ENCODE results near the gene SEMA5A.

Gene SEMA5A

DNA sequence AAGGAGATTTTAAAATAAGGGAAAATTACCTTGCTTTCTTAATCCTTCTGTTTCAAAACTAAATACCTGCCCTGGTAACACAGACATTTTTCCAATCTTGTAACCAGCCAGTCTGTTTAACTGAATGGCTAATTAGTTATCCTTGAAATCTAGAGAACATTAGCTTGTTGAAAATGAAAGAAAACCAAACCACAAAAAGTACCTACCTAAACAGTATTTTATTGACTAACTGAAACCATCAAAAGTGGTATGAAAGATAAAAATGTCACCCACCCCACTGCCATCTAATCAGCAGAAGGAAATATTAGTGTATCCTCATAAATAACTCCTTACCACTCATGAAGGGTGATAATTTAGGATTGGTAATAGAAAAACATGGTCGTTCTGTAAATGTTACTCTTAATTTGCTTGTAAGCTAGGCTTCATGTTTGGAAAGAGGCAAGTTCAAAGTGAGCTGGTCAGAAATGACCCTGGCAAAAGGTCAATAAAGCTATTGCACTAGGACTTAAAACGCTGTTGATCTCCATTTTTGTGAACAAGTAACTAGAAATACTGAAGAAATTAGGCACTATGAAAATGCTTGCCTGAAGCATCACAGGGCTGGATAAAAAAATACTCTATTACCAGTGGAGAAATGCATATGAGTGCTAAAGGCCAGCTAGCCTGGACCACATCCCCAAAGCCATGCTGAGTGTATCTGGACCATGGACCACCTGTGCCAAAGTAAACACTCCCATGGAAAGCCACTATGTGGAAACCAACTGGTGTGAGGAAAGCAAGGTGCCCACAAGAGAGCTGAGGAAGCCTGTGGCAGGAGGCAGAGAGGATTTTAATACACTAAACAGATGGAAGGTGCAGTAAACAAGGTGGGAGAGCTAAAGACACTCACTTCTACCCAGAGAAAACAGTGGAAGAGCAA, 8.4 kb downstream of the SEMA5A start:
- ChIA-PET CTCF (interaction anchor here (0.6 to 1.7 kb wide), 4 partner anchors 9 to 175 kb away, joined by 3 to 6 read pairs (median 4); no protein-coding TSS in a partner anchor), POLR2A (no interaction called here)
- Histone ChIP-seq H3K4me3 (ENCODE audit: low read depth, low read length) (no peak overlapping the region), H3K9me3 (ENCODE audit: control insufficient read depth, insufficient read depth, low read depth, low read length) (no peaks in the 10 kb centered on the region), H3K36me3 (ENCODE audit: control insufficient read depth in 2 of 2, insufficient read depth in 1 of 2, low read length in 2 of 2) (no peaks in the 10 kb centered on the region), H3K4me1 (ENCODE audit: control insufficient read depth, insufficient read depth, low read length) (peaks cover 7% of the 10 kb centered on the region; the same call in 1 of the 2 replicates), H3K27ac (ENCODE audit: extremely low read depth, low read depth, low read length) (no peak overlapping the region)
- TF ChIP-seq ZNF626 (tag by site-specific recombination; IDR thresholded peaks at IDR 0.05) (no peak), ZNF324 (tag by site-specific recombination; IDR thresholded peaks at IDR 0.05) (no peak), SP3 (tag by site-specific recombination; IDR thresholded peaks at IDR 0.05) (no peak), ZEB2 (tag by site-specific recombination; IDR thresholded peaks at IDR 0.05) (no peak), ZNF585B (tag by site-specific recombination; IDR thresholded peaks at IDR 0.05) (no peak), ZNF202 (tag by site-specific recombination; IDR thresholded peaks at IDR 0.05; ENCODE audit: borderline replicate concordance) (no peak), ZNF658 (tag by site-specific recombination; IDR thresholded peaks at IDR 0.05) (no peak), ZNF132 (tag by site-specific recombination; IDR thresholded peaks at IDR 0.05; ENCODE audit: borderline replicate concordance) (no peak)
- TF ChIP-seq, protein P1, sequence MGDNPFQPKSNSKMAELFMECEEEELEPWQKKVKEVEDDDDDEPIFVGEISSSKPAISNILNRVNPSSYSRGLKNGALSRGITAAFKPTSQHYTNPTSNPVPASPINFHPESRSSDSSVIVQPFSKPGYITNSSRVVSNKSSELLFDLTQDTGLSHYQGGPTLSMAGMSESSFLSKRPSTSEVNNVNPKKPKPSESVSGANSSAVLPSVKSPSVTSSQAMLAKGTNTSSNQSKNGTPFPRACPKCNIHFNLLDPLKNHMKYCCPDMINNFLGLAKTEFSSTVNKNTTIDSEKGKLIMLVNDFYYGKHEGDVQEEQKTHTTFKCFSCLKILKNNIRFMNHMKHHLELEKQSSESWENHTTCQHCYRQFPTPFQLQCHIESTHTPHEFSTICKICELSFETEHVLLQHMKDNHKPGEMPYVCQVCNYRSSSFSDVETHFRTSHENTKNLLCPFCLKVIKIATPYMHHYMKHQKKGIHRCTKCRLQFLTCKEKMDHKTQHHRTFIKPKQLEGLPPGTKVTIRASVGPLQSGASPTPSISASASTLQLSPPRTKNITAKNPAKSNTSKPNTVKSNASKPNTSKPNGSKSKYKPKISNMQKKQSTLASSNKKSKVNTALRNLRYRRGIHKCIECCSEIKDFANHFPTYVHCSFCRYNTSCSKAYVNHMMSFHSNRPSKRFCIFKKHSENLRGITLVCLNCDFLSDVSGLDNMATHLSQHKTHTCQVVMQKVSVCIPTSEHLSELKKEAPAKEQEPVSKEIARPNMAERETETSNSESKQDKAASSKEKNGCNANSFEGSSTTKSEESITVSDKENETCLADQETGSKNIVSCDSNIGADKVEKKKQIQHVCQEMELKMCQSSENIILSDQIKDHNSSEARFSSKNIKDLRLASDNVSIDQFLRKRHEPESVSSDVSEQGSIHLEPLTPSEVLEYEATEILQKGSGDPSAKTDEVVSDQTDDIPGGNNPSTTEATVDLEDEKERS (tag by site-specific recombination; IDR thresholded peaks at IDR 0.05): no peak
- TF ChIP-seq, protein P2, sequence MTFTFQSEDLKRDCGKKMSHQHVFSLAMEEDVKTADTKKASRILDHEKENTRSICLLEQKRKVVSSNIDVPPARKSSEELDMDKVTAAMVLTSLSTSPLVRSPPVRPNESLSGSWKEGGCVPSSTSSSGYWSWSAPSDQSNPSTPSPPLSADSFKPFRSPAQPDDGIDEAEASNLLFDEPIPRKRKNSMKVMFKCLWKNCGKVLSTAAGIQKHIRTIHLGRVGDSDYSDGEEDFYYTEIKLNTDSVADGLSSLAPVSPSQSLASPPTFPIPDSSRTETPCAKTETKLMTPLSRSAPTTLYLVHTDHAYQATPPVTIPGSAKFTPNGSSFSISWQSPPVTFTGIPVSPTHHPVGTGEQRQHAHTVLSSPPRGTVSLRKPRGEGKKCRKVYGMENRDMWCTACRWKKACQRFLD (tag by site-specific recombination; IDR thresholded peaks at IDR 0.05): no peak

DNA sequence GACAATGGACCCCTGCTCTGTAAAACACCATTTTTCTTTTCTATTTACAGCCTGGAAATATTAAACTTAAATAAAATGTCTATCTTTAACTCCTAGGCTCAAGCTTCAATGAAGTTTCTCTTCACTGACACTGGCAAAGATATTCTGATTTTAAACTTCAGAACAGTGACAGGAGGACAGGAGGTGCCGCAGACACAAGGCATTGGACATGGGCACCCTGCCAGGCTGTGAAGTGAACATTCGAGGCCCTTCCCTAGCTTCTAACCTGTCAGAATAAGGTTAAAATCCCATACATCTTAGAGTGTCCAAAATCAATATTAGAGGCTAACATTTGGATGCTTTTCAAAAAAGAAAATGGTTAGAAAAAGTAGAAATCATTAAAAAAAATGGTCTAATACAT, 9.2 kb downstream of the SEMA5A start:
- TF ChIP-seq ZNF302 (tag by site-specific recombination; IDR thresholded peaks at IDR 0.05; ENCODE audit: low read depth): no peak
- no peak for TF ChIP-seq ZNF830 (tag by site-specific recombination; IDR thresholded peaks at IDR 0.05; ENCODE audit: low read depth)
- no peak for TF ChIP-seq ZNF140 (tag by site-specific recombination; IDR thresholded peaks at IDR 0.05)
- no peak for TF ChIP-seq ZIC2 (tag by site-specific recombination; IDR thresholded peaks at IDR 0.05)
- Histone ChIP-seq H3K9me3 (ENCODE audit: control insufficient read depth, insufficient read depth, low read depth, low read length) (no peaks in the 10 kb centered on the region), H3K27ac (ENCODE audit: extremely low read depth, low read depth, low read length) (no peak overlapping the region), H3K4me3 (ENCODE audit: low read depth, low read length) (no peak overlapping the region), H3K36me3 (ENCODE audit: control insufficient read depth in 2 of 2, insufficient read depth in 1 of 2, low read length in 2 of 2) (no peaks in the 10 kb centered on the region), H3K4me1 (ENCODE audit: control insufficient read depth, insufficient read depth, low read length) (peaks cover 7% of the 10 kb centered on the region; the same call in 1 of the 2 replicates)
- ChIA-PET CTCF (interaction anchor here (0.6 to 1.0 kb wide), 3 partner anchors 8 to 62 kb away, joined by 3 to 4 read pairs (median 3); no protein-coding TSS in a partner anchor), POLR2A (no interaction called here)

DNA sequence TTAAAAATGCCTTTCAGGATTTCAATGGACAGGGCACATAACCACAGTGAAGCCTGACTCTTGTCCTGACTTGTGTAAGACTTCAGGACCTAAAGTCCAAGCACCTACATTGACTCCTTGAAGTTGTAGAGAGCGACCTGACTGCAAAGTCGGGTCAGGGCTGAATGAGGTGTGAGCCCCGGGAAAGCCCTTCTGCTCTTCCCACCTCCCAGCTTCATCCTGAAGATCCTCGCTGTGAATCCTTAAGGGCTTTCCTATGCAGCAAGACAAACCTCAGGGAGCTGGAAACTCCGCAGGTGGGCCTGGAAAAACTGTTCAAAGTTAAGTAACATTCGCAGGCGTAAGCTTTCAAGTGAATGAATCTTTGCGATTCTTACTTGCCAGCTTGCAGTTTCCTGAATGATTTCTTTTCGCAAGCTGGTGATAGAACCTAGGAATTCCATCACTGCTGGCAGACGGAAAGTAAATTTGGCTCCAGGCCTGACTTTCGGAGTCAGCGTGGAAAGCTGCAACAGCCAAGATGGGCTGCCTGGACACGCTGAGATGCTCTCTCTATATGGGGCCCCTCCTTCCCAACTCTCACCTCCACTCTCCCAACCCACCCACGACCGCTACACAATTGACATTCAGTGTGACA, 10.9 kb downstream of the SEMA5A start:
- H3K9me3 ChIP-seq (ENCODE audit: control insufficient read depth, insufficient read depth, low read depth, low read length): no peaks in the 10 kb centered on the region
- peaks cover 7% of the 10 kb centered on the region; the same call in 1 of the 2 replicates for H3K4me1 ChIP-seq (ENCODE audit: control insufficient read depth, insufficient read depth, low read length)
- H3K4me3 ChIP-seq (ENCODE audit: low read depth, low read length): no peak overlapping the region
- H3K27ac ChIP-seq (ENCODE audit: extremely low read depth, low read depth, low read length): no peak overlapping the region
- no peaks in the 10 kb centered on the region for H3K36me3 ChIP-seq (ENCODE audit: control insufficient read depth in 2 of 2, insufficient read depth in 1 of 2, low read length in 2 of 2)
- ChIA-PET POLR2A (no interaction called here), CTCF (interaction anchor here (1.1 to 4.2 kb wide), 2 partner anchors 8 to 10 kb away, joined by 4 to 27 read pairs; partner anchors contain the start of gene SEMA5A)
- TF ChIP-seq HOXD13 (CRISPR knock-in tag; IDR thresholded peaks at IDR 0.05; ENCODE audit: borderline replicate concordance) (no peak), ZNF571 (tag by site-specific recombination; IDR thresholded peaks at IDR 0.05) (no peak), ZNF76 (tag by site-specific recombination; IDR thresholded peaks at IDR 0.05; ENCODE audit: borderline replicate concordance, low read depth) (no peak), ZNF324 (tag by site-specific recombination; IDR thresholded peaks at IDR 0.05) (no peak), ZNF391 (tag by site-specific recombination; IDR thresholded peaks at IDR 0.05; ENCODE audit: borderline replicate concordance, low read depth) (no peak), ZNF837 (tag by site-specific recombination; IDR thresholded peaks at IDR 0.05) (no peak)
- TF ChIP-seq, protein P3, sequence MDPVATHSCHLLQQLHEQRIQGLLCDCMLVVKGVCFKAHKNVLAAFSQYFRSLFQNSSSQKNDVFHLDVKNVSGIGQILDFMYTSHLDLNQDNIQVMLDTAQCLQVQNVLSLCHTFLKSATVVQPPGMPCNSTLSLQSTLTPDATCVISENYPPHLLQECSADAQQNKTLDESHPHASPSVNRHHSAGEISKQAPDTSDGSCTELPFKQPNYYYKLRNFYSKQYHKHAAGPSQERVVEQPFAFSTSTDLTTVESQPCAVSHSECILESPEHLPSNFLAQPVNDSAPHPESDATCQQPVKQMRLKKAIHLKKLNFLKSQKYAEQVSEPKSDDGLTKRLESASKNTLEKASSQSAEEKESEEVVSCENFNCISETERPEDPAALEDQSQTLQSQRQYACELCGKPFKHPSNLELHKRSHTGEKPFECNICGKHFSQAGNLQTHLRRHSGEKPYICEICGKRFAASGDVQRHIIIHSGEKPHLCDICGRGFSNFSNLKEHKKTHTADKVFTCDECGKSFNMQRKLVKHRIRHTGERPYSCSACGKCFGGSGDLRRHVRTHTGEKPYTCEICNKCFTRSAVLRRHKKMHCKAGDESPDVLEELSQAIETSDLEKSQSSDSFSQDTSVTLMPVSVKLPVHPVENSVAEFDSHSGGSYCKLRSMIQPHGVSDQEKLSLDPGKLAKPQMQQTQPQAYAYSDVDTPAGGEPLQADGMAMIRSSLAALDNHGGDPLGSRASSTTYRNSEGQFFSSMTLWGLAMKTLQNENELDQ (tag by site-specific recombination; IDR thresholded peaks at IDR 0.05; ENCODE audit: low read depth): no peak
